ENCODE data around the gene LRTM1. TPM values are rescaled to one million over a fixed set of nuclear protein-coding genes. Genes with fewer than 3 reads are reported as not detected.

Gene LRTM1
- 10 to 100 TPM in 1 of 7 donors, 1 to 10 TPM in 6; 4.3 to 14.0 (median 6.9) TPM for total RNA-seq
- polyA plus RNA-seq: 10 to 100 TPM in 1 of 3 donors, 1 to 10 TPM in 2; 1.6 to 14.1 (median 4.0) TPM
- long read RNA-seq, donor 1: 0 reads
- long read RNA-seq, donor 2: 0 reads

DNA sequence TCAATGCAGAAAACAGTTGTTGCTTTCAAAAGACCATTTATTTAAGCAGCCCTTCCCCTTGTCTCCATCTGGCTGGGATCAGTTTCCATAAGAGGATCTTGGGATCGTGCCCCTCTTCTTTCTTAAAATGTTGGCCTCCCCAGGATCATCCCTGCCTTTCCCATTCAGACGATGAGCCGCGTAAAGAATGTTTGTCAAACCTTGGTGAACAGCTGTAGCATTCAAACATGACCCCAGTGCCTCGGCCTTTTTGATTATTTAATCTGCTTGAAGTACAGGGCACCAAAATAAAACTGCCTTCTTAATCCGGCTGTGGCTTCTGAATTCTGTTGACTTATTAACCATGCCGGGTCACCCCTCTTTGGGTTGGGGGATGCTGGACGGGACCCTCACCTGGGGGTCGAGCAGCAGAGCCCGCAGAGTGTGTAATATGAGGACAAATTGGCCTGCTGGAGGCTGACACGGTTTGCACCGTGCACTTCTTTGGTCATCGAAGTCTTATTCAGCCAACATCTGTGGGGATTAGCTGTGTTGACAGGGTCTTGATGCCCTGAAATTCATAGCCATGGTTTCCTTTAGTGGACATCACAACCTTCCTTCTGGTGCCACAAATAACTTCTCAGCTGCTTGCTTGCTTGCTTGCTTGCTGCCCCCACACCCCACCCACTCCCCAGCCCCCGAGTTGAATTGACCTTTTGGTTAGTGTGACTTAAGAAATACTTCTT, at the start of gene LRTM1:
LRTM1 (minus strand) TSS at position 14 of the 725 bp plus-strand sequence. CDS start 148 bp downstream, outside the sequence.
- intact Hi-C loops (cut with DNase I; ENCODE audit: low total_unique reads): no loop called here
- no peak for TF ChIP-seq POLR2A (IDR thresholded peaks at IDR 0.05)

DNA sequence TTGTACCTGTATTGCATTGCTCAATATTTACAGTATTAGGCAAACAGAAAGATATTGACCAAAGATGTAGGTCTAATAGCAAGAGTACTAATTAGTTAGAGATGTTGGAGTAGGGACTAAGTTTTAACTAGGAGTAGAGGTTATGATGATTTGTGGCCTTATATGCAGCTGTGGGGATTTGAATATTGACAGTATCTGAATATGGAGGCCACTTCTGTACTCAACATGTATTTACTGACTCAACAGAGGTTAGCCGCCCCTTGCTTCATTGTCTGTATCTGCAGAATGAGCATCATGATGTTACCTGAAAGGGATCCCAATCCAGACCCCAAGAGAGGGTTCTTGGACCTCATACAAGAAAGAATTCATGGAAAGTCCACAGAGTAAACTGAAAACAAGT, 49.6 kb upstream of the LRTM1 start:
- Histone ChIP-seq H3K27me3 (replicated peaks in 1 of 7) (no peaks in the 10 kb centered on the region), H3K36me3 (no peaks in the 10 kb centered on the region), H3K4me1 (no peaks in the 10 kb centered on the region), H3K9me3 (peaks cover 0 to 8% (median 6%) of the 10 kb centered on the region in 8 donors), H3K27ac (no peak overlapping the region), H3K4me3 (no peak overlapping the region)
- TF ChIP-seq CTCF (IDR thresholded peaks at IDR 0.05 in 8 of 11, conservative IDR thresholded peaks at IDR 0.05 in 3 of 11) (no peak), POLR2AphosphoS5 (IDR thresholded peaks at IDR 0.05) (no peak), POLR2A (IDR thresholded peaks at IDR 0.05) (no peak)
- 93 to 100% (median 96%) methylated on average over 1 of the region's 1 CpG for WGBS, 5 donors
- no peak for DNase-seq
- intact Hi-C loops (cut with DNase I; ENCODE audit: low total_unique reads): no loop called here

More for the DNA sequence above, at the start of gene LRTM1:
- H3K27ac ChIP-seq: no peak within 1 kb of the TSS
- DNase-seq: no peak
- H3K4me1 ChIP-seq: peaks cover 0 to 14% (median 0%) of the 10 kb centered on the region in 6 donors
- no peaks in the 10 kb centered on the region for H3K9me3 ChIP-seq
- 78 to 87% (median 85%) methylated on average over 14 of the region's 14 CpGs for WGBS, 5 donors
- no peaks in the 10 kb centered on the region for H3K27me3 ChIP-seq (replicated peaks in 1 of 7)
- H3K4me3 ChIP-seq: no peak within 1 kb of the TSS
- no peaks in the 10 kb centered on the region for H3K36me3 ChIP-seq

- no peak for DNase-seq
- no peak overlapping the region for H3K4me3 ChIP-seq
- TF ChIP-seq POLR2AphosphoS5 (IDR thresholded peaks at IDR 0.05) (no peak), CTCF (IDR thresholded peaks at IDR 0.05 in 8 of 11, conservative IDR thresholded peaks at IDR 0.05 in 3 of 11) (no peak), POLR2A (IDR thresholded peaks at IDR 0.05) (no peak)
- no peaks in the 10 kb centered on the region for H3K9me3 ChIP-seq
- intact Hi-C loops (cut with DNase I; ENCODE audit: low total_unique reads): no loop called here
- no peaks in the 10 kb centered on the region for H3K27me3 ChIP-seq (replicated peaks in 1 of 7)
- WGBS, 5 donors: 54 to 72% (median 63%) methylated on average over 1 of the region's 1 CpG
- peaks cover 0 to 21% (median 11%) of the 10 kb centered on the region in 6 donors for H3K4me1 ChIP-seq
- no peak overlapping the region for H3K27ac ChIP-seq
- no peaks in the 10 kb centered on the region for H3K36me3 ChIP-seq
These were observed 43.0 kb upstream of the LRTM1 start for GRCh38 chr3:54970895-54971294.

DNA sequence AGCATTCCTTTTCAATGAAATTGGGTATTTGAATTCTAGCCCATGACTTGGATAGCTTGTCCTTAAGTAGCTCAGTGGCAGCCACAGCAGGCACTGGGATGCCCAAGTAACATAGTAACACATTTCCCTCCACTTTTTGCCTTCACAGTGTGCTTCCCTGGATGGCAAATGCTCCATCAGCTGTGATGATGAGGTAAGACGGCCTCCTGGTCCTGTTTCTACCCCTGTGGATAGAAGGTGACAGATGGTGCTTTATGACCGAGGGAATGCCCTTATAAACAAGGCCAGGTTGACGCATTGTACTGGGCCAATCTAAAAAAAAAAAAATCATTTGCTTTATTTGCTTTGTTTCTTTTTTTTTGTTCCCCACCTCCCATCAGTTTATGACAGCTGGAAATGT, 41.8 kb upstream of the LRTM1 start:
- no peak for TF ChIP-seq POLR2A (IDR thresholded peaks at IDR 0.05)
- no peak for TF ChIP-seq POLR2AphosphoS5 (IDR thresholded peaks at IDR 0.05)
- no peak for TF ChIP-seq CTCF (IDR thresholded peaks at IDR 0.05 in 8 of 11, conservative IDR thresholded peaks at IDR 0.05 in 3 of 11)
- no peak overlapping the region for H3K27ac ChIP-seq
- DNase-seq: no peak
- 89 to 96% (median 90%) methylated on average over 3 of the region's 3 CpGs for WGBS, 5 donors
- intact Hi-C loops (cut with DNase I; ENCODE audit: low total_unique reads): no loop called here
- no peaks in the 10 kb centered on the region for H3K9me3 ChIP-seq
- no peaks in the 10 kb centered on the region for H3K27me3 ChIP-seq (replicated peaks in 1 of 7)
- H3K4me3 ChIP-seq: no peak overlapping the region
- H3K36me3 ChIP-seq: no peaks in the 10 kb centered on the region
- H3K4me1 ChIP-seq: peaks cover 0 to 27% (median 11%) of the 10 kb centered on the region in 6 donors

All from spleen (tissue), 13 donors.